ENCODE measurements around the gene NF1.
"Not testable (repeated sequence)": the region's sequence is repeated elsewhere in the genome, so short reads cannot be mapped to it uniquely, and the experiment has no call there.

NF1 gene

GRCh38 chr17:31094600-31095235 is at the start of gene NF1:
NF1 (plus strand) TSS chr17:31094977; CDS start chr17:31095310, 333 bp downstream.
- peak; percentile 99 for DNase-seq

GRCh38 chr17:31046856-31047425 is 47.8 kb upstream of the NF1 start:
- not testable (repeated sequence) for DNase-seq

- no peak for DNase-seq
Observed at GRCh38 chr17:31048142-31048541, 46.6 kb upstream of the NF1 start.

- DNase-seq: no peak
Observed at GRCh38 chr17:31048780-31049179, 46.0 kb upstream of the NF1 start.

- no peak for DNase-seq
Observed at GRCh38 chr17:31050948-31051347, 43.8 kb upstream of the NF1 start.

- no peak for DNase-seq
Observed at GRCh38 chr17:31051506-31051905, 43.3 kb upstream of the NF1 start.

- DNase-seq: no peak
Observed at GRCh38 chr17:31052187-31052889, 42.4 kb upstream of the NF1 start.

- no peak for DNase-seq
Observed at GRCh38 chr17:31053071-31053470, 41.7 kb upstream of the NF1 start.

GRCh38 chr17:31054761-31055160 is 40.0 kb upstream of the NF1 start:
- DNase-seq: no peak

- no peak for DNase-seq
Observed at GRCh38 chr17:31058976-31059375, 35.8 kb upstream of the NF1 start.

- no peak for DNase-seq
Observed at GRCh38 chr17:31060791-31061550, 33.8 kb upstream of the NF1 start.

GRCh38 chr17:31061678-31062077 is 33.1 kb upstream of the NF1 start:
- peak; percentile 9 for DNase-seq

GRCh38 chr17:31062346-31062745 is 32.4 kb upstream of the NF1 start:
- DNase-seq: no peak

- no peak for DNase-seq
Observed at GRCh38 chr17:31064707-31065106, 30.1 kb upstream of the NF1 start.

- no peak for DNase-seq
Observed at GRCh38 chr17:31067691-31068184, 27.0 kb upstream of the NF1 start.

- peak; percentile 82 for DNase-seq
Observed at GRCh38 chr17:31068291-31068690, 26.5 kb upstream of the NF1 start.

GRCh38 chr17:31072186-31072585 is 22.6 kb upstream of the NF1 start:
- DNase-seq: no peak

- DNase-seq: no peak
Observed at GRCh38 chr17:31073411-31073810, 21.4 kb upstream of the NF1 start.

- DNase-seq: no peak
Observed at GRCh38 chr17:31074772-31075555, 19.8 kb upstream of the NF1 start.

GRCh38 chr17:31078290-31078689 is 16.5 kb upstream of the NF1 start:
- no peak for DNase-seq

GRCh38 chr17:31079731-31080130 is 15.0 kb upstream of the NF1 start:
- DNase-seq: peak; percentile 53

- no peak for DNase-seq
Observed at GRCh38 chr17:31085563-31085962, 9.2 kb upstream of the NF1 start.

GRCh38 chr17:31089471-31089870 is 5.3 kb upstream of the NF1 start:
- DNase-seq: no peak

Data from NCI-H82 (cell line).